ENCODE data around the gene GOLGA2.

GOLGA2 gene

DNA sequence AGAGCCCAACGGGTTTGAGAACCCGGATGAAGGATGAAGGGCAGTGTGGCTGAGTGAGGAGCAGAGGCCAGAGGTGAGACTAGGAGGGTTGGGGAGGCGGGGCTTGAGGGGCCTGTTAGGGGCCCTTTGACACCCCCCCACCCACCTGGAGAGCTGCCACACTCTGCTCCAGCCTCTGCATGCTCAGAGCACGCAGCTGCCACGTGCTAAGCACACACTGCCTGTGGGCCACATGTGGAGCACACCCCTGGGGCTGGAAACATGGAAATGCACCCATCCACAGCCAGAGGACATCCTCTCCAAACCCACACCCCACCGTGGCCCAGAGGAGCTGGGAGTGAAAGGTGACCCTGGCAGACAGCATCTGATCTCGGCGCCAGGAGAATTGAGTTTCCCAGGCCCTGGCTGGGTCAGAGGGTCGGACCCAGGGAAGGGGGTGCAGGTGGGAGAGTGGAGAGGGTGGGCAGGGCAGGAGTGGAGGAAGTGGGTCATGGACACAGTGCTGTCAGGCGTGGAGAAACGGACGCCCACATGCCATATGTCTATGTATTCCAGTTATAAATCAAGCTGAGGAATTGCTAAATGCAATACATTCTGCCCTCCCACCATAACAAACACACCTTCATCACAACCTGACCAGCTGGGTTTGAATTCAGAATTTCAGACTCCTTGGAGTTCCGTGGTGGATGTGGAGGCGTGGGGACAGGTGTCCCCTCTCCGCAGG lies 66.7 kb downstream of the GOLGA2 start:
- DNase-seq: no peak

GRCh38 chr9:128208386-128208785 lies 67.4 kb downstream of the GOLGA2 start:
- DNase-seq: no peak

DNA sequence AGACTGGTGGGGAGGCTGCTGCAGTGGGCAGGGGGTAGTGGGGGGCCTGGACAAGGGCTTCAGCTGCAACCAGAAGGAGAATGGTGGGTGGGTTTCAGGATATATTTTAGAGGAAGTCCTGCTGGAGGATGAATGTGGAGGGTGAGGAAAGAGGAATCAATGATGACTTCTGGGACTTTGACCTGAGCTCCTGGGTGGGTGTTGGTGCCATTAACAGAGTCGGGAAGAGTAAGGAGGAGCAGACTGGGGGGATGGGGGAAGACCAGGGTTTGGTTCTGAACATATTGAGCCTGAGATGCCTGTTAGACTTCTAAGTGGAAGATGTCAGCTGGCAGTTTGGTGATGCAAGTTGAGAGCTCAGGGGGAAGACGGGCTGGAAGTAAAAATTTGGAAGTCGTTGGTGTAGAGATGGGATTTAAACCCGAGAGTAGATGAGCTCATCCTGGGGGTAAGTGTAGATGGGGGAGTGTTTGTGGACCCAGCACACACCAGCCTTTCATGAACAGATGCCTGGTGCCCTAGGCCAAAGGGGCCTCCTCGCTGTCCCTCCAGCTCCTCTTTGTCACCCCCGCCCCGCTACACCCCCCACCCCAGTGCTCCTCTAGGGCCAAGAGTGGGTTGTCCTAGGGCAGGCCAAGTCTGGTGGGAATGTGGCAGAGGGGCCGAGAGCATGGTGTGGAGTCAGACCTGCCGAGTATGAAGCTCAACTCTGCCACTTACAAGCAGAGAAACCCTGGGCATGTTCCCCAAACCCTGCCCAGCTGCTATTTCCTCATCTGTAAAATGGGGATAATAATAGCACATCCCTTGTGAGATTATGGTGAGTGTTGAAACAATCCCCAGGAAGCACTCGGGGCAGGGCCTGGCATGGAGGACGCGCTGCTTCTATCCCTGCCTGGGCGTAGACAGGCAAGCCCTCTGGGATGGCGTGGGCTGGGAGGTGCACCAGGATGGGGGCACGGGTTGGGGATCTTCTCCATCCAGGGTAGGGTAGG lies 68.6 kb downstream of the GOLGA2 start:
- no peak for DNase-seq

GRCh38 chr9:128206484-128206883 lies 69.3 kb downstream of the GOLGA2 start:
- DNase-seq: no peak

Data from DMS 273 treated with DMSO at 0.1 percent for 48 hours (cell line).